HL-60 (cell line): ENCODE results near the gene COA7.
"Not testable (repeated sequence)": the region's sequence is repeated elsewhere in the genome, so short reads cannot be mapped to it uniquely, and the experiment has no call there.

Experiments used
- DNase-seq, 2 experiments: peaks; one replicate each; pipeline ENCODE4 v3.0.0-alpha.2; 2010 to 2020; ENCODE audit warnings: low read depth in 1 of 2, low spot score in 1 of 2
- H3K27ac ChIP-seq: fragments of 250-450 bp; sonication (Bioruptor Pico); replicated peaks from 2 replicates; pipeline ENCODE4 v1.5.1; 2020; ENCODE audit warnings: mild to moderate bottlenecking, moderate library complexity
- H3K27me3 ChIP-seq: fragments of 250-450 bp; sonication (Bioruptor Pico); 2 replicates; pipeline ENCODE4 v1.5.1; 2021; ENCODE audit warnings: mild to moderate bottlenecking, moderate library complexity; ENCODE audit not compliant: insufficient read depth, poor library complexity, severe bottlenecking
- H3K4me3 ChIP-seq: replicated peaks from 2 replicates; pipeline ENCODE4 v1.5.1; 2011; ENCODE audit warnings: mild to moderate bottlenecking, control low read depth, low read length; ENCODE audit not compliant: insufficient read depth
- CTCF ChIP-seq: IDR thresholded peaks from one replicate; pipeline ENCODE4 v1.5.1; 2011; ENCODE audit warnings: low read length, control low read depth, inconsistent platforms; ENCODE audit not compliant: insufficient read depth
- GABPA ChIP-seq: IDR thresholded peaks from 2 replicates; pipeline ENCODE4 v1.6.1; 2012; ENCODE audit warnings: low read depth
- POLR2AphosphoS5 ChIP-seq: IDR thresholded peaks from 2 replicates; pipeline ENCODE4 v1.6.1; 2012; ENCODE audit warnings: low read depth
- REST ChIP-seq: IDR thresholded peaks from 2 replicates; pipeline ENCODE4 v1.6.1; 2012; ENCODE audit warnings: low read depth; ENCODE audit not compliant: insufficient replicate concordance
- SPI1 ChIP-seq: IDR thresholded peaks from 2 replicates; pipeline ENCODE4 v1.6.1; 2012; ENCODE audit warnings: low read depth, mild to moderate bottlenecking, borderline replicate concordance

Gene COA7

GRCh38 chr1:52702886-52703787 lies 5.0 kb upstream of the COA7 start:
- H3K4me3 ChIP-seq, result peak overlapping the region; percentile 60
- peak; percentile 54 for TF ChIP-seq REST
- peak; percentile 93 for TF ChIP-seq POLR2AphosphoS5
- peak; percentile 60 for TF ChIP-seq GABPA
- TF ChIP-seq SPI1, result peak; percentile 29; the same call in 1 of the 2 replicates
- no peak for TF ChIP-seq CTCF
- DNase-seq, result peak; percentile 95 to 99
- no peaks in the 10 kb centered on the region for H3K27me3 ChIP-seq
- peak overlapping the region; percentile 80 for H3K27ac ChIP-seq

- TF ChIP-seq POLR2AphosphoS5 (no peak), GABPA (no peak), REST (no peak), SPI1 (no peak), CTCF (no peak)
- H3K27me3 ChIP-seq, result no peaks in the 10 kb centered on the region
- DNase-seq, result no peak
- H3K27ac ChIP-seq, result no peak overlapping the region
- H3K4me3 ChIP-seq, result no peak overlapping the region
Observed at GRCh38 chr1:52695627-52696026, 2.5 kb downstream of the COA7 start.

- no peak for TF ChIP-seq GABPA
- TF ChIP-seq CTCF, result no peak
- no peak for TF ChIP-seq POLR2AphosphoS5
- peak; percentile 78 for TF ChIP-seq SPI1
- no peak for TF ChIP-seq REST
- no peaks in the 10 kb centered on the region for H3K27me3 ChIP-seq
- no peak overlapping the region for H3K27ac ChIP-seq
- no peak for DNase-seq
- H3K4me3 ChIP-seq, result no peak overlapping the region
Observed at GRCh38 chr1:52693843-52694242, 4.3 kb downstream of the COA7 start.

GRCh38 chr1:52693351-52693750 lies 4.8 kb downstream of the COA7 start:
- not testable (repeated sequence) for H3K27me3 ChIP-seq, DNase-seq, H3K4me3 ChIP-seq, H3K27ac ChIP-seq
